ENCODE results near the gene USP15. TPM values are rescaled to one million over a fixed set of nuclear protein-coding genes. Genes with fewer than 3 reads are reported as not detected.
"Not testable (repeated sequence)": the region's sequence is repeated elsewhere in the genome, so short reads cannot be mapped to it uniquely, and the experiment has no call there.

The USP15 gene
- total RNA-seq, 2 donors from 2014 or later, result 50.7 to 58.1 TPM

DNA sequence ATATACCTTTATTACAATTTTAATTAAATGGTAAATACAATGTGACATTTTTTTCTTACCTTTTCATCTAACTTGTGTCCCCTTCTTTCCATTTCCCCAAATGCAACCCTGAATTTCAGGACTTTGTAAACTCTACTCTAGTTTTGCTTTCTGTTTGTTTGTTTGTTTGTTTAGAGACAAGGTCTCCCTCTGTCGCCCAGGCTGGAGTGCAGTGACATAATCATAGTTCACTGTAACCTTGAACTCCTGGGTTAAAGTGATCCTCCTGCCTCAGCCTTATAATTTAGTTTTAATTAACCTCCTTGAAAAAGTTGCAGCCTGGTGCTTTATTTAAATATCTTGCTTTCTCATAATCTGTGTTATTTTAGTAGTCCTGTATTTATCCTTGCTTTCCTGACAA is 147.4 kb downstream of the USP15 start:
- DNase-seq (no peak), ATAC-seq (no peak)
- intact Hi-C loops (cut with DNase I), result no loop called here

DNA sequence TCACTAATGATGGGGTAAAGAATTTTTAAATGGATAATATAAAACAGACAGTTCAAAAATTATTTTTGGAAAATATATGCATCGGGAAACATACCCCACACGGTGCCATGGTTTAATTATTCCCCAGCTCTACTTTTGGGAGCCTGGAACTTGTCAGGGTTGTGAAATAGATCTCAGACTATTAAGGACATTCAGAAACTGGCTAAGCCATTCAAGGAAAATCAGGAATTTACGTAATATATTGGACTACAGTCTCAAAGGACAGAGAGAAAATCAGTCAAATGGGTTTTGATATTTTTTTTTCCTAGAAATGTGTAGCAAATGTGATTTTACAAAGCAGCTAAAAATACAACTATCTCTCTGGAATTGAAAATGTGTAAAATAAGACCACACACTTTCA is 148.9 kb downstream of the USP15 start:
- ATAC-seq (peak in 1 of 2 donors; percentile 15), DNase-seq (no peak)
- intact Hi-C loops (cut with DNase I), result no loop called here

DNA sequence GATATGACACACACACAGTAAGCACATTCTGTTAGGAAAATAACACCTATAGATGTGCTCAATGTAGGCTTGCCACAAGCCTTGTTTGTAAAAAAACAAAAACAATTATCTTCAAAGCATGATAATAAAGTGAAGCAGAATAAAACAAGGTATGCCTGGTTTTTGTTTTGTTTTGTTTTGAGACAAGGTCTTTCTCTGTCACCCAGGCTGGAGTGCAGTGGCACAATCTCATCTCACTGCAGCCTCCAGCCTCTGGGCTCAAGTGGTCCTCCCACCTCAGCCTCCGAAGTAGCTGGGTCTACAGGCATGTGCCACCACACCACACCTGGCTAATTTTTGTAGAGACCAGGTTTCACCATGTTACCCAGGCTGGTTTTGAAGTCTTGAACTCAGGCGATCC is 154.0 kb downstream of the USP15 start:
- intact Hi-C loops (cut with DNase I), result no loop called here
- ATAC-seq, result no peak
- no peak for DNase-seq

DNA sequence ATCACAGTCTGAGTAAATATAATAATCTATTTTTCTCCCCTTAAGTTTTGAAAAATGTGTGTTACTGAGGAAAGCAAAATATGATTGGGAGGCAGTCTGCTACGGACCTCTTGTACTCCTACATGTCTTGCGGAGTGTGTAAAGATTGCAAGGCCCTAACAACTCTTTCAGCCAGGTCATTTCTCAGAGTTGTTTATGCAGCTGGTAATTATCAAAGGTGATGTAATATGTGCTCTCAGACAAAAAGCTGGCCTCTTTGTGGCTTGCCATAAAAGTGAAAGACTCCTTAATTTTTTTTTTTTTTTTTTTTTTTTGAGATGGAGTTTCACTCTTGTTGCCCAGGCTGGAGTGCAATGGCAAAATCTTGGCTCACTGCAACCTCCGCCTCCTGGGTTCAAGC is 165.9 kb downstream of the USP15 start:
- DNase-seq (no peak), ATAC-seq (no peak)
- intact Hi-C loops (cut with DNase I), result no loop called here

DNA sequence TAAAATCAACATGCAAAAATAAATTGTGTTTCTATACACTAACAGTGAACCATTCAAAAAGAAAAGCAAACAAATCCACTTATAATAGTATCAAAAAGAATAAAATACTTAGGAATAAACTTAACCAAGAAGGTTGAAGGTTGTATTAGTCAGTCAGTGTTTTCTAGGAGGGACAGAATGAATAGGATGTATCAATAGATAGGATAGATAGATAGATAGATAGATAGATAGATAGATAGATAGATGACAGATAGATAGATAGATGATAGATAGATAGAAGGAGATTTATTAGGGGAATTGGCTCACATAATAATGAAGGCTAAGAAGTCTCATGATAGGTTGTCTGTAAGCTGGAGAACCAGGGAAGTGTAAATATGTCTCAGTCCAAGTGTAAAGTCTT is 169.3 kb downstream of the USP15 start:
- intact Hi-C loops (cut with DNase I), result no loop called here
- no peak for ATAC-seq
- no peak for DNase-seq

DNA sequence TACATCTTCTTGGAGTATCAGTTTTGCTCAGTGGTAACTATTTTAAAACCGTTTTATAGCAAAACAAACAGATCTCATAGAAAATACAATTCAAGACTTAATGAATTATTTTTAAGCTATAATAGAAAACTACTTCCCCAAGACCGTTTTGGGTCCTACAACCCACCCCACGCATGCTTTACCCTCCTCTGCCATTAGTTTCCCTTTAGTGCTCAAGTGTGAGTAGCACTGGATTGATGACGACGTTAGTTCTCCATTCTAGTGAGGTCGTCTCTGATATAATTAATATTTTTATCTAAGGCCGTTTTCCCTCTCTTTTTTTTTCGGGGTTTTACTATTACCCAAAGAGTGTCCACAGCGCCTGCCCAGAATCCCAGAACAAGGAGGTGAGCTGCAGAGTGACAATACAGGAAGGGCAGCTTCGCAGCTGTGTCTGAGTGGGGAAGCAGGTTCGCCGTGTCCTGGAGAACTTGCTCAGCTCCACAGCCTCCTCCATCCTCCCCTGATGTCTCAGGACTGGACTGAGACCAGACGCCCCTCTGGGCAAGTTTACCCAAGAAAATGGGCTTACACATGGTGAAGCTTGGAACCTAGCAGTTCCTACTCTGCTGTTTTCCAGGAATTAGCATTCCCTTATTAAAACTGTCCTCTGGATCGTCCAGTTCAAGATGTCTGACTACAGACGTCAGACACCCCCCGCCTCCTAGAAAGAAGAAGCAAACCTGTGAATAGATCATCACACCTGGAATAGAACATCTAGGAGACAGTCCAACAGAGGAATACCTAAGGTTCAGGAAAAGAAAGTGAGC is 174.5 kb downstream of the USP15 start:
- intact Hi-C loops (cut with DNase I), result loop anchor here (5.0 to 10.0 kb wide), 3 partner anchors 360 to 378 kb away; no protein-coding TSS in a partner anchor
- DNase-seq (no peak), ATAC-seq (peak in 1 of 2 donors; percentile 34)

DNA sequence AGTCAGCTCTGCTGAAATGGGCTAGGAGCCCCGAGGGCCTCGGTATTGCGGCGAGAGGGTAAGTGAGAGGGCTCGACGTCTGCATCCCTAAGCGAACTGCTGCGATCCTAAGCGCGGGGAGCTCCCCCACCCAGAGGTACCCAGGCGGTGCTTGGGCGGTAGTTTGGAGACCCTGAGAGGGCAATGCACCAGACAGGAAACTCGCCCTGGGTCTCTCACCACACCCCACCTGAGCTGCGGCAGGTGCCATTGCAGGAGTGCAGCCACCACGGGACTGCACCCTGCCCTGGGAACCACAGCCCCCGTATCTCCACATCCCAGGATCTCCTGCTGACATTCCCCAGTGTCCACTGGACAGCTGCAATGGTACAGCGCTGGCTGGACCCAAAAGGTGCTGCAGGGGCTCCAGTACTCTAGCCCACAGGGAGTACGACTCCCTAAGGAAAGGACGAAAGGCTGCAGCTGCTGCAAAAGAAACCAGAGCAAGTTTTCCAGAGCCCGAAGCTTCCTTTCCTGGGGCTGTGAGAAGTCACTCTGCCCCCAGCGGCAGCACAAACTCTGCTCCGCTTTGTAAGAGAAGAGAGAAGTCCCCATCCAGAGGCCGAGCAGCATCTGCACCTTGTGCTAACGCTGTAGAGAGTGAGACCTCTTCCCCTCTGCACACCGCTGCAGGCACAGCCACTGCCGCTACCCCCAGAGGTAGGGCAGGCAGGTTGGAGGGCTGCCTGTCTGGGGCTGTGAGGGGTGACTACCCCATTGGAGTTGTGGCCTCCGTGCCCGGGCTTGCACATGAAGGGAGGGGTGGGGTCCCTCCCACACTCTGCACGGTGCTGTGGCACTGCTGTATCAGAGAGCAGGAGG is 175.3 kb downstream of the USP15 start:
- ATAC-seq, result peak; percentile 72 to 82
- intact Hi-C loops (cut with DNase I), result loop anchor here (5.0 to 10.0 kb wide), 3 partner anchors 359 to 377 kb away; no protein-coding TSS in a partner anchor
- DNase-seq, result peak; percentile 47

DNA sequence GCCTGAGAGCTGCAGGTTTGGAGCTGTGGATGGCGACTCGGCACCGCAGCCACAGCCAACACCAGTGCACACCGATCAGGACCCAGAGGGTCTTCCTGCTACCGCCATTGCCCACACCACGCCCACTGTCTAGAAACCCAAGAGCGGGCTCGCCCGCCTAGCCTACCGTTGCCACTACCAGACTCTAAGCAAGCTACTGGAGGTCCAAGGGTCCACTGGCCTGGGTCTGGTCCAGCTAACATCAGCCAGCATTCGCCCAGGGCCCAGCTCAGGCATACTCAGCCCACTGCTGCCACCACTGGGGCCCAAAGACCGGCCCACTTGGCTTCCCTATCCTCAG is 175.9 kb downstream of the USP15 start:
- ATAC-seq (peak in 1 of 2 donors; percentile 18), DNase-seq (no peak)
- intact Hi-C loops (cut with DNase I), result loop anchor here (5.0 to 10.0 kb wide), 3 partner anchors 359 to 376 kb away; no protein-coding TSS in a partner anchor

DNA sequence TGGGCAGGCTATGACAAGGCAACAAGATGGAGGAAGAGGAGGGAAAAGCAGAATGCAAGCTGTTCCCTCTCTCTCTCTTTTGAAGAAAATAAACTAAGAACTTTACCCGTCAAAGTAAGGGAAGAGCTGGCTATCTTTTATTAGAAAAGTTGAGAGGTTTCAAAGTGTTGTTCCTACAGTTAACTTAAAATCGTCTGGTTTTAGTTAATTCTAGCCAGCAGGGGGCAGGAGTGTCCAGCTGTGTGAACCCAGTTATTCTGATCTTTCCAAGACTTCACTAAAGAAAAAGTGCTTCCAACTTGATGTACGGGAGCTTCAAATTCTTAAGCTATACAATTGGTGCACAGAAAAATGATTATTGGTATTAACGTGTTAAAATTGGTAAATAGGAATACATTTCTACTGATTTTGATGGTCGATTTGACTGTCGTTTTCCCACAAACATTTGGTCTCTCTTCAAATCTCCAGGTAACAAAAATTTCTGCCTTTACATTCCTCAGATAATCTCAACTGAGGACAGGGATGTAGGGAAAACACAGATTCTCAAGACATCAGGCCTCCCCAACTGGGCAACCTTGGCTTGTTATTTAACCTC is 178.0 kb downstream of the USP15 start:
- DNase-seq (peak; percentile 37), ATAC-seq (peak in 1 of 2 donors; percentile 51)
- intact Hi-C loops (cut with DNase I), result loop anchor here (5.0 to 10.0 kb wide), 3 partner anchors 357 to 374 kb away; no protein-coding TSS in a partner anchor

DNA sequence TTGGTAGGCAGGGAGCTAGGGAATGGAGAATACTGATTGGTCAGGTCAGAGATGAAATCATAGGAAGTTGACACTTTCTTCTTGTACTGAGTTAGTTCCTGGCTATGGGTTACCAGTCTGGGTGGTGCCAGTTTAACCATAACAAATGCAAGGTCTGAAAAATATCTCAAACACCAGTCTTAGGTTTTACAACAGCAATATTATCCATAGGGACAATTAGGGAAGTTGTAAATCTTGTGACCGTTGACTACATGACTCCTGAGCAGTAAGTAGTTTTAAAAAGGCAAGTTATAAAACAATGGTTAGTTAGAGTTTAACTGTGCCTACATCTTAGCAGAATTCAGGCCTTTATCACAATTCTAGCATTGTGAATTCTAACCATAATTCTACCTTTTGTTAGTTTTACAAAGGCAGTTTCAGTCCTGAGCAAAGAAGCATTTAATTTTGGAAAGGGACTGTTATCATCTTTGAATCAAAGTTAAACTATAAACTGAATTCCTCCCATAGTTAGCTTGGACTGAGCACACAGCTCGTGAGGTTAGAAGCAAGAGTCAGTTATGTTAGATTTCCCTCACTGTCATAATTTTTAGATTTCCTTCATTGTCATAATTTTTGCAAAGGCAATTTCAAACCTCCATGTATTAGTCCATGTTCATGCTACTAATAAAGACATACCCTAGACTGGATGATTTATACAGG is 186.7 kb downstream of the USP15 start:
- intact Hi-C loops (cut with DNase I), result no loop called here
- ATAC-seq, result no peak
- DNase-seq, result no peak

DNA sequence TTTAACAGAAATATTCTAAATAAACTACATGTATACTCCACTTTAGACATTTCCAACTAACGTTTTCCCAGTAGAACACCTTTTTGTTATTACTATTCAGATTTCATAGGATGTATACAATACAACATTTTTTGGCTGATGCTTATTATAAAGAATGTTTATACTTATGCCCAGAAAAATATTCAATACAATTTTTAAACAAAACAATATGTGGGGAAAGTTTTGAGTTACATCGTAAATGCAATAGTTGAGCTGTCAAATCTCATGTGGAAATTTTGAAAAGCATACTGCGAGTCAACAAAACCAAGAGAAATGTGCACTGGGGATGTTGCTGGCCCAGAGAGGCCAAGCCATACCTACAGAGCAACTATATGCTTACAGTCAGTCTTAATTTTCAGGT is 188.2 kb downstream of the USP15 start:
- ATAC-seq, result no peak
- no peak for DNase-seq
- intact Hi-C loops (cut with DNase I), result no loop called here

DNA sequence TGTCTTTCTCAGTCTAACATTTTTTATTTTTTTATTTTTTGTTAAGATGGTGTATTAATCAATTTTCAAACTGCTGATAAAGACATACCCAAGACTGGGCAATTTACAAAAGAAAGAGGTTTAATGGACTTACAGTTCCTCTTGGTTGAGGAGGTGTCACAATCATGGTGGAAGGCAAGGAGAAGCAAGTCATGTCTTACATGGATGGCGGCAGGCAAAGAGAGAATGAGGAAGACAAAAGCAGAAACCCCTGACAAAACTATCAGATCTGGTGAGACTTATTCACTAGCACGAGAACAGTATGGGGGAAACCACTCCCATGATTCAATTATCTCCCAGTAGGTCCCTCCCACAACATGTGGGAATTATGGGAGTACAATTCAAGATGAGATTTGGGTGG is 195.2 kb downstream of the USP15 start:
- DNase-seq; intact Hi-C loops (cut with DNase I); ATAC-seq: not testable (repeated sequence)

DNA sequence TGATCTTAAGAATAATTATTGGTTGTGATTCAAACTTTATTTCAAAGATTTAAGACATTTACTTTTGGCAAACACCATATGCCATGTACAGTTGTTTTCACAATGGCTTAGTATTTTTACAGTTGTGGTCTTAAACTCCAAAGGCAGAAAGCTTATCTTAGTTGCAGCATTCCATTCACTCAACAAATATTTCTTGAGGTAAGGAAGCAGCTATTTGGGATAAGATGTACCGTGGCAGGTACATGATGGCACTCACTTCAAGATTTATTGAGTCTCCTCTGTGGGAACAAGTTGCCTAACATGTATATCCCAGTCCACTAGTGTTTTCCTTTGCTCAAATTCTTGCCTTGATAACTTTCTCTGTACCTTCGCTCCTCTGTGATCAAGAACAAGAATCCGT is 198.4 kb downstream of the USP15 start:
- ATAC-seq, result peak in 1 of 2 donors; percentile 47
- intact Hi-C loops (cut with DNase I), result no loop called here

DNA sequence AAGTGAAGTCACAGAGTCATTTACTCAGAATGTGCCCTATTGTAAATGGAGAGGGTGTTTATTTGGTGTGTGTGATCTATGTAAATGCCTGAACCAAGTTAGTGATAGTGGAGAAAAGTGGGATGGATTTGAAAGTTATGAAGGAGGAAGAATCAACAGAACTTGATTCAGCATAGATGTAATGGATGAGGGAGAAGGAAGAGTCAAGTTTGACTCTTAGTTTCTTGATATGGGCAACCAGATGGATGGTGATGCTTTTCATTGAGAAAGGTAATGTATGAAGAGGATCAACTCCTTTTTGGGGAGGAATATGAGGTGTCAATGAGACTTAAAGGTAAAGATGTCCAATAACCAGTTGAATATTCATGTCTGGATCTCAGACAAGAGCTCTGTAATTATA is 199.8 kb downstream of the USP15 start:
- intact Hi-C loops (cut with DNase I), result no loop called here
- ATAC-seq (no peak), DNase-seq (no peak)

More for the DNA sequence above, 198.4 kb downstream of the USP15 start:
- no peak for DNase-seq

DNA sequence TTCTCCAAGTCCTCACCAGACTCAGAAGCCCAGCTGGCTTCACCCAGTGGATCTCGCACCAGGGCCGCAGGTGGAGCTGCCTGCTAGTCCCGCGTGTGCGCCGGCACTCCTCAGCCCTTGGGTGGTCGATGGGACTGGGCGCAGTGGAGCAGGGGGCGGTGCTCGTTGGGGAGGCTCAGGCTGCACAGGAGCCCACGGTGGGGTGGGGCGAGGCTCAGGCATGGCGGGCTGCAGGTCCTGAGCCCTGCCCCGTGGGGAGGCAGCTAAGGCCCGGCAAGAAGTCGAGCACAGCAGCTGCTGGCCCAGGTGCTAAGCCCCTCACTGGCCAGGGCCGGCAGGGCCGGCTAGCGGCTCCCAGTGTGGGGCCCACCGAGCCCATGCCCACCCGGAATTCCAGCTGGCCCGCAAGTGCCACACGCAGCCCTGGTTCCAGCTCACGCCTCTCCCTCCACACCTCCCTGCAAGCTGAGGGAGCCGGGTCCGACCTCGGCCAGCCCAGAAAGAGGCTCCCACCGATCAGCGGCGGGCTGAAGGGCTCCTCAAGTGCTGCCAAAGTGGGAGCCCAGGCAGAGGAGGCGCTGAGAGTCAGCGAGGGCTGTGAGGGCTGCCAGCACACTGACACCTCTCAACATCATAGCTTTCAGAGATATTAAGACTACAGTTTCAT is 201.1 kb downstream of the USP15 start:
- ATAC-seq; intact Hi-C loops (cut with DNase I); DNase-seq: not testable (repeated sequence)

DNA sequence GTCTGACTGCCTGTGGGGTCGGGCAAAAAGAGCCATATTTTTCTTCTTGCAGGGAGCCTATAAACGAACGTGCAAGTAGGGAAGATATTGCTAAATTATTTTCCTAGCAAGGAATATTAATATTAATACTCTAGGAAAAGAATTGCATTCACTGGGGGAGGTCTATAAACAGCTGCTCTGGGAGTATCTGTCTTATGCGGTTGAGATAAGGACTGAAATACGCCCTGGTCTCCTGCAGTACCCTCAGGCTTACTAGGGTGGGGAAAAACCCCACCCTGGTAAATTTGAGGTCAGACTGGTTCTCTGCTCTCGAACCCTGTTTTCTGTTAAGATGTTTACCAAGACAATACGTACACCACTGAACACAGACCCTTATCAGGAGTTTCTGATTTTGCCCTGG is 203.0 kb downstream of the USP15 start:
- DNase-seq; intact Hi-C loops (cut with DNase I); ATAC-seq: not testable (repeated sequence)
